ENCODE measurements around the gene EXTL2. TPM values are rescaled to one million over a fixed set of nuclear protein-coding genes. Genes with fewer than 3 reads are reported as not detected.

Gene EXTL2
- total RNA-seq, 1 experiment from 2014 or later: 37.9 TPM

DNA sequence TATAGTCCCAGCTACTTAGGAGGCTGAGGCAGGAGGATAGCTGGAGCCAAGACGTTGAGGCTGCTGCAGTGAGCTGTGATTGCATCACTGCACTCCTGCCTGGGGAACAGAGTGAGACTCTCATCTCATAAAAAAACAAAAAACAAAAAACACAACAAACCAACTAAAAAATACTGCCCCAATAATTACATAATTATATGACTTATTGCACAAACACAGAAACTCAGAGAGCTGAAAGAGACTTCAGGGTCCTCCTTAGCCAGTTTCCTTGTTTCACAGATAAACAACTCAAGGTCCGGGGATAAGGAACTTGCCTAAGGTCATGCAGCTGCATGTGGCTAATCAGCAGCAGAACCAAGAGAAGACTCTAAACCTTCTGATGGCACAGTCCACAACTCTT is 11.9 kb downstream of the EXTL2 start:
- no peak overlapping the region for H3K9ac ChIP-seq (ENCODE audit: extremely low read depth, insufficient read length, low read length)
- Mint-ChIP-seq H3K36me3 (ENCODE audit: insufficient read depth in 1 of 3, low read depth in 3 of 3) (peaks cover 0 to 9% (median under 1%) of the 10 kb centered on the region in 3 experiments; a peak in 6 of 7 replicates), H3K9me3 (no peaks in the 10 kb centered on the region), H3K27ac (no peak overlapping the region), H3K27me3 (ENCODE audit: low read depth) (no peaks in the 10 kb centered on the region), H3K4me3 (no peak overlapping the region), H3K4me1 (no peaks in the 10 kb centered on the region)
- H2AK5ac ChIP-seq (ENCODE audit: insufficient read length, low read length): no peak overlapping the region
- no peak overlapping the region for H3K4ac ChIP-seq (ENCODE audit: low read depth, low read length)
- H3K23me2 ChIP-seq (ENCODE audit: insufficient read length, low read depth, low read length, poor library complexity, severe bottlenecking): no peaks in the 10 kb centered on the region
- no peak overlapping the region for H4K5ac ChIP-seq (ENCODE audit: insufficient read length, low read depth, low read length)
- no peaks in the 10 kb centered on the region for H3K27me3 ChIP-seq (ENCODE audit: insufficient read depth, low read length)
- H3K56ac ChIP-seq (ENCODE audit: insufficient read length, low read depth, low read length): no peak overlapping the region
- H3K4me1 ChIP-seq (ENCODE audit: insufficient read depth, low read length): no peaks in the 10 kb centered on the region
- H3K9me3 ChIP-seq (ENCODE audit: control insufficient read depth, low read depth, low read length): no peaks in the 10 kb centered on the region
- no peak overlapping the region for H3K14ac ChIP-seq (ENCODE audit: insufficient read depth, low read length)
- H3K79me1 ChIP-seq (ENCODE audit: insufficient read depth, low read depth, low read length, poor library complexity, severe bottlenecking): no peaks in the 10 kb centered on the region
- WGBS (ENCODE audit: extremely low coverage, insufficient read length, low lambda C conversion rate): no CpG with 5 or more reads among the region's 2 CpGs
- TF ChIP-seq, protein P1, sequence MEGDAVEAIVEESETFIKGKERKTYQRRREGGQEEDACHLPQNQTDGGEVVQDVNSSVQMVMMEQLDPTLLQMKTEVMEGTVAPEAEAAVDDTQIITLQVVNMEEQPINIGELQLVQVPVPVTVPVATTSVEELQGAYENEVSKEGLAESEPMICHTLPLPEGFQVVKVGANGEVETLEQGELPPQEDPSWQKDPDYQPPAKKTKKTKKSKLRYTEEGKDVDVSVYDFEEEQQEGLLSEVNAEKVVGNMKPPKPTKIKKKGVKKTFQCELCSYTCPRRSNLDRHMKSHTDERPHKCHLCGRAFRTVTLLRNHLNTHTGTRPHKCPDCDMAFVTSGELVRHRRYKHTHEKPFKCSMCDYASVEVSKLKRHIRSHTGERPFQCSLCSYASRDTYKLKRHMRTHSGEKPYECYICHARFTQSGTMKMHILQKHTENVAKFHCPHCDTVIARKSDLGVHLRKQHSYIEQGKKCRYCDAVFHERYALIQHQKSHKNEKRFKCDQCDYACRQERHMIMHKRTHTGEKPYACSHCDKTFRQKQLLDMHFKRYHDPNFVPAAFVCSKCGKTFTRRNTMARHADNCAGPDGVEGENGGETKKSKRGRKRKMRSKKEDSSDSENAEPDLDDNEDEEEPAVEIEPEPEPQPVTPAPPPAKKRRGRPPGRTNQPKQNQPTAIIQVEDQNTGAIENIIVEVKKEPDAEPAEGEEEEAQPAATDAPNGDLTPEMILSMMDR (conservative IDR thresholded peaks at IDR 0.05): no peak
- no peak overlapping the region for H2BK15ac ChIP-seq (ENCODE audit: low read depth, low read length)
- no peak for DNase-seq
- no peaks in the 10 kb centered on the region for H4K20me1 ChIP-seq (ENCODE audit: control insufficient read depth, insufficient read depth, insufficient read length)
- no peak overlapping the region for H2BK5ac ChIP-seq (ENCODE audit: insufficient read length, low read length)
- H3T11ph ChIP-seq (ENCODE audit: low read length): no peak overlapping the region
- H2BK20ac ChIP-seq (ENCODE audit: low read depth, low read length, poor library complexity, severe bottlenecking): no peak overlapping the region
- no peak overlapping the region for H3K27ac ChIP-seq (ENCODE audit: insufficient read length, low read depth, low read length)
- H3K4me2 ChIP-seq (ENCODE audit: insufficient read depth, insufficient read length, low read length): no peak overlapping the region
- no peak overlapping the region for H3K18ac ChIP-seq (ENCODE audit: insufficient read length, low read depth, low read length)
- H2BK12ac ChIP-seq (ENCODE audit: insufficient read length, low read depth, low read length): no peak overlapping the region
- no peak overlapping the region for H2AFZ ChIP-seq (ENCODE audit: low read length)
- no peak overlapping the region for H4K8ac ChIP-seq (replicated peaks; ENCODE audit: insufficient read length, low read depth, low read length)
- no peak overlapping the region for H2BK120ac ChIP-seq (ENCODE audit: low read depth, low read length, poor library complexity, severe bottlenecking)
- H3K79me2 ChIP-seq (ENCODE audit: insufficient read depth, low read length): no peaks in the 10 kb centered on the region
- H3K23ac ChIP-seq (ENCODE audit: insufficient read length, low read depth, low read length): no peak overlapping the region
- H4K91ac ChIP-seq (ENCODE audit: insufficient read length, low read depth, low read length): no peak overlapping the region
